ENCODE data around the gene PIGK. TPM values are rescaled to one million over a fixed set of nuclear protein-coding genes. Genes with fewer than 3 reads are reported as not detected.

The PIGK gene
- total RNA-seq: 24.8 and 27.8 TPM in 2 replicates

GRCh38 chr1:77219166-77219887 lies at the start of gene PIGK:
TSS of gene PIGK (minus strand) at chr1:77219430. CDS start at chr1:77219402, 28 bp downstream.

Other genes starting within 250 kb of the PIGK start
- gene AK5, start 62.6 kb upstream of the PIGK start, total RNA-seq: 11.2 and 27.3 TPM in 2 replicates

Data from dermis lymphatic vessel endothelial cell (primary cell).